GM12874 (cell line): ENCODE data around the gene AMH.

Experiments used
- TF ChIP-seq, protein P1 (sequence below): IDR thresholded peaks from 2 replicates; pipeline ENCODE4 v1.5.1; 2011; ENCODE audit warnings: low read depth, mild to moderate bottlenecking, control low read depth, low read length, moderate library complexity; ENCODE audit not compliant: insufficient read depth

Gene AMH

DNA sequence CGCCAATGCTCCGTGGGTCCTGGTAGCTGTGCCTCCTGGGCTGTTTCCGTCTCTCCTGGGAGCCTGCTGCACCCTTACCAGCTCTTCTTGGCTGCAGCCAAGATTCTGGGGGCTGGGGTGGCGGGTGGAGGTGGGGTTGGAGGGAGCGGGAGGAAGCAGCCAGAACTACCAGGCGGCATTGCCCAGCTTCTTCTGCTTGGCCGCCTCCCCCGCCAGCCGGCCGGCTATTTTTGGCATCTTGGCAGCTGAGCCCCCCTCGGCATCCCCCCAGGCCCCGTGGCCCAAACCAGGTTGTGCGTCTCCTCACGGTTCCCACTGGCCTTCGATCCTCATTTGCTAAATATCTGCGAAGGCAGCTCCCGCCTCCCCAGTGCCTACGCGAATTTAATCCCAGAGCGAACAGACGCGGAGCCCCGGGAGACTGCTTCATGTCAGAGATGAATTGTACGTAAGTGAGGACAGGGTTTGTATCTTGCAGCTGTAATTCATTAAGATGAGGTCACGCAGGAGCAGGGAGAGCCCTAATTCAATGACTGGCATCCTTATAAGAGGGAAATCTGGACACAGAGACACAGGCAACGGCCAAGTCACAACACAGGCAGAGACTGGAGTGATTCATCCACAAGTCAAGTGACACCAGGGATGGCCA lies 45.7 kb downstream of the AMH start:
- TF ChIP-seq, protein P1, sequence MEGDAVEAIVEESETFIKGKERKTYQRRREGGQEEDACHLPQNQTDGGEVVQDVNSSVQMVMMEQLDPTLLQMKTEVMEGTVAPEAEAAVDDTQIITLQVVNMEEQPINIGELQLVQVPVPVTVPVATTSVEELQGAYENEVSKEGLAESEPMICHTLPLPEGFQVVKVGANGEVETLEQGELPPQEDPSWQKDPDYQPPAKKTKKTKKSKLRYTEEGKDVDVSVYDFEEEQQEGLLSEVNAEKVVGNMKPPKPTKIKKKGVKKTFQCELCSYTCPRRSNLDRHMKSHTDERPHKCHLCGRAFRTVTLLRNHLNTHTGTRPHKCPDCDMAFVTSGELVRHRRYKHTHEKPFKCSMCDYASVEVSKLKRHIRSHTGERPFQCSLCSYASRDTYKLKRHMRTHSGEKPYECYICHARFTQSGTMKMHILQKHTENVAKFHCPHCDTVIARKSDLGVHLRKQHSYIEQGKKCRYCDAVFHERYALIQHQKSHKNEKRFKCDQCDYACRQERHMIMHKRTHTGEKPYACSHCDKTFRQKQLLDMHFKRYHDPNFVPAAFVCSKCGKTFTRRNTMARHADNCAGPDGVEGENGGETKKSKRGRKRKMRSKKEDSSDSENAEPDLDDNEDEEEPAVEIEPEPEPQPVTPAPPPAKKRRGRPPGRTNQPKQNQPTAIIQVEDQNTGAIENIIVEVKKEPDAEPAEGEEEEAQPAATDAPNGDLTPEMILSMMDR = no peak

DNA sequence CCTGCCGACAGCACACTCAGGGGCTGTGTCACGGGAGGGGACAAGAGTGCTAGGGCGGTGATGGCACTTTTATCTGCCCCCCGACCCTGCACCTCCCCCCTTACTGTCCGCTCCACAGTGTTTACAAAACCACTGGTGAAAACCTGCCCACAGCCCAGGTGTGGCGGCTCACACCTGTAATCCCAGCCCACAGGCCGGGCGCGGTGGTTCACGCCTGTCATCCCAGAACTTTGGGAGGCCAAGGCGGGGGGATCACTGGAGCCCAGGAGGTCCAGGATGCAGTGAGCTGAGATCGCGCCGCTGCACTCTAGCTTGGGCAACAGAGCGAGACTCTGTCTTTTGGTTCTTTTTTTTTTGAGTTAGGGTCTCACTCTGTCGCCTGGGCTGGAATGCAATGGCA lies 47.0 kb downstream of the AMH start:
- TF ChIP-seq, protein P1 = no peak

DNA sequence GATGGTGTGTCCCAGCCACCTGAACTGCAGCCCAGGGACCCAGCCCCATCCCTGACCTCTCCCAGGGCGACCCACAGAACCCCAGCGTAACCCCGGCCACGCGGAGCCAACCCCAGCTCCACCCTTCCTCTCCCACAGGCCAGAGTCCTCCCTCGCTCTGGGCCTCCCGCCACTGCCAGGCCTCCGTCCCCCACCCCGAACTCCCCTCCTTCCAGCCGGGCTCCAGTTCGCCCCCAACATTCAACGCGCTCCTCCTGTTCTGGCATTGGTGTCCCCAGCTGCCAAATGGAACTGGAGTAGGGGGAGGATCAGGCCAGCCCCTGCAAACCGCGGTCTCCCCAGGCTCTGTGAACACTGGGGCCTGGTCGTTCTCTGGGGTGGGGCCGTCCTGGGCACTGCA lies 51.4 kb downstream of the AMH start:
- TF ChIP-seq, protein P1 = no peak
